ENCODE measurements around the gene MACF1.

DNA sequence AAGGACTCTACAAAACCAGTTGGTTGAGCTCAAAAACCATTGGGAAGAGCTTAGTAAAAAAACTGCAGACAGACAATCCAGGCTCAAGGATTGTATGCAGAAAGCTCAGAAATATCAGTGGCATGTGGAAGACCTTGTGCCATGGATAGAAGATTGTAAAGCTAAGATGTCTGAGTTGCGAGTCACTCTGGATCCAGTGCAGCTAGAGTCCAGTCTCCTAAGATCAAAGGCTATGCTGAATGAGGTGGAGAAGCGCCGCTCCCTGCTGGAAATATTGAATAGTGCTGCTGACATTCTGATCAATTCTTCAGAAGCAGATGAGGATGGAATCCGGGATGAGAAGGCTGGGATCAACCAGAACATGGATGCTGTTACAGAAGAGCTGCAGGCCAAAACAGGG is 183.0 kb downstream of the MACF1 start:
- TF ChIP-seq, protein P1, sequence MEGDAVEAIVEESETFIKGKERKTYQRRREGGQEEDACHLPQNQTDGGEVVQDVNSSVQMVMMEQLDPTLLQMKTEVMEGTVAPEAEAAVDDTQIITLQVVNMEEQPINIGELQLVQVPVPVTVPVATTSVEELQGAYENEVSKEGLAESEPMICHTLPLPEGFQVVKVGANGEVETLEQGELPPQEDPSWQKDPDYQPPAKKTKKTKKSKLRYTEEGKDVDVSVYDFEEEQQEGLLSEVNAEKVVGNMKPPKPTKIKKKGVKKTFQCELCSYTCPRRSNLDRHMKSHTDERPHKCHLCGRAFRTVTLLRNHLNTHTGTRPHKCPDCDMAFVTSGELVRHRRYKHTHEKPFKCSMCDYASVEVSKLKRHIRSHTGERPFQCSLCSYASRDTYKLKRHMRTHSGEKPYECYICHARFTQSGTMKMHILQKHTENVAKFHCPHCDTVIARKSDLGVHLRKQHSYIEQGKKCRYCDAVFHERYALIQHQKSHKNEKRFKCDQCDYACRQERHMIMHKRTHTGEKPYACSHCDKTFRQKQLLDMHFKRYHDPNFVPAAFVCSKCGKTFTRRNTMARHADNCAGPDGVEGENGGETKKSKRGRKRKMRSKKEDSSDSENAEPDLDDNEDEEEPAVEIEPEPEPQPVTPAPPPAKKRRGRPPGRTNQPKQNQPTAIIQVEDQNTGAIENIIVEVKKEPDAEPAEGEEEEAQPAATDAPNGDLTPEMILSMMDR (IDR thresholded peaks at IDR 0.05 in 4 of 5, conservative IDR thresholded peaks at IDR 0.05 in 1 of 5), result no peak
- no peak for TF ChIP-seq POLR2A (IDR thresholded peaks at IDR 0.05)

All from gastrocnemius medialis (tissue), 4 donors.